ENCODE results near the gene BRWD1.
"Not testable (repeated sequence)": the region's sequence is repeated elsewhere in the genome, so short reads cannot be mapped to it uniquely, and the experiment has no call there.

BRWD1 gene

DNA sequence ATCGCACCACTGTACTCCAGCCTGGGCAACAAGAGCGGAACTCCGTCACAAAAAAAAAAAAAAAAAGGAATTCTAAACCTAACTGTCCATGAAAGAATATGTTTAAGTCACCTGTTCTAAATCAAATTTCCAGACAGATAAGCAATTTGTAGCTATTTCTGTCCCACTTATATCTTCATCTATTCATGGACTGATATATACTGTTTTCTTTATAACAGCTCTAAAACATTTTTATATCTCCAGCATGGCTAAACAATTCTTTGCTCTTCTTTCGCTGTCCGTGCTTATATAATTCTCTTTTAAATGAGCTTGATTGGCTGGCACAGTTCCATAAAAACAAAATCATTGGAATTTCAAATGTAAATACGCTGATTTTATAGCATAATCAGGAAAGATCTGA is 30.5 kb downstream of the BRWD1 start:
- no peak for DNase-seq (ENCODE audit: low read depth in 3 of 3)

DNA sequence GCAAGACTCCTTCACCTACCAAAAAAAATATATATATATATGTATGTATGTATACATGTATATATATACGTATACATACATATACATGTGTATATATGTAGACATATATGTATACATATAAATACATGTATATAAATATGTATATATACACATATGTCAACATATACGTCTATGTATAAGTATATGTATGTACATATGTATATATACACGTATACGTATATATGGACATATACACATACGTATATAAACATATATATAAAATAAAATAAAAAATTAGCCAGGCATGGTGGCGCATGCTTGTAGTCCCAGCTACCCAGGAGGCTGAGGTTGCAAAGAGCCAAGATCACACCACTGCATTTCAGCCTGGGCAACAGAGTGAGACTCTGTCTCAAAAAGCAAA is 31.6 kb downstream of the BRWD1 start:
- no peak for DNase-seq (ENCODE audit: low read depth in 3 of 3)

DNA sequence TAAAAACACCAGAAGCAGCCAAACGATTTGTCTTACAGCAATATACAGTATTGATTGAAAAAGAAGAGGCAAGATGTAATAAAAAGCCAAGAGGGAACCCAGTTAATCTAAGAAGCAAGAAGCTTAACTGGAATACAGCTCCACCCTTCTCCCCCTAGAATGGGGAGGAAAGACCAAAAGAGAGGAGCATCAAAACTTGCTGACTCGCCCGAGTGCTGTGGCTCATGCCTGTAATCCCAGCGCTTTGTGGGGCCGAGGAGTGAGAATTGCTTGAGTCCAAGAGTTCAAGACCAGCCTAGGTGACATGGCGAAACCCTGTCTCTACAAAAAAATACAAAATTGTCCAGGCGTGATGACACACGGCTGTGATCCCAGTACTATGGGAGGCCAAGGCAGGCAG is 32.2 kb downstream of the BRWD1 start:
- DNase-seq (ENCODE audit: low read depth in 3 of 3), result no peak

DNA sequence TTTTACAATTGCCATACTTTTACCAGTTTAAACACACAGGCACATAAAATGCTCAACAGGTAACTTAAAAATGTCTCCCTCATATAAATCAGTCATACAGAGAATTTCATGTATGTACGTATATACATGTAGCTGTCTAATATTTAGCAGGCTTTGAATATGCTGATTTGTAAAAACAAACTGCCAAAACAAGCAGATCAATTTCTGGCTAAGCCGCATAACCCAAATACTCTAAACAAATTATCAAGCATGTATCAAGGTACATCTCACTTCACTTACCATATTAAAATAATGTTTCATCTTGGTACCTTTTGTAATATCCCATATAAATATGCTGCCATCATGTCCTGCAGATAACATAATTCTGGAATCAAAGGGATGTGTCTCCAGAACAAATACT is 43.8 kb downstream of the BRWD1 start:
- no peak for DNase-seq (ENCODE audit: low read depth in 3 of 3)

DNA sequence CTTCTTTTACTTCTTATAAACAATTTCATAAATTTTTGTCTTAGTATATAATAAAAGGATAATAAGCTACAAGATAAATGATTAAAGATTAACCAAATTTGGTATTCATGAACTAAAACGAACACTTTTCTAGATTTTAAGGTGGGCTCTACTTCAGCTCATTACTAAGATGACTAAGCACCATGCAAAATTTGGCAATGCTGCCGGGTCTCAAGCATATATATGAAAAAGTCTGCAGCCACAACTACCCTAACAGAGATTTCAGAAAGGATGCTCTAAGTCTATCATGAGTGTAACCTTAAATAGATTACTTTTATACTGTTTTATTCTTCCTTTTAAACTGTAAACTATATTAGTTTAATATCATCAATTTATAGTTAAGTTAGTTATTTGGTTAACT is 47.8 kb downstream of the BRWD1 start:
- no peak for DNase-seq (ENCODE audit: low read depth in 3 of 3)

DNA sequence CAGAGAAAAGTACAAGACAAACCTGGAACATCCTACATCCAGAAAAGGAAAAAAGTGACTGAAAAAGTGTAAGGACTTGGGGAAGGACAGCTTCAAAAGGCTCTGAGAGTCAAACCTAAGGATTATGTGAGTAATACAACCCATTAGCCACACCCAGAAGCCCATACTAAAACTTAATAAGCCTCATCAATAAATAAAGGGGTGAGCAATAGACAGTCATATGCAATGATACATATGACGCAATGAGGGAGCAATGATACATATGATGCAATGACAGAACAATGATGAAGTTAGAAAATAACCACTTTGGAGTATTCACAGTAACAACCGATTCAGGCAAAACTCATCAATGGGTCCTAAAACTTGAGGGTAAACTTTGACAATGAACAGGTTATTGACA is 50.1 kb downstream of the BRWD1 start:
- DNase-seq (ENCODE audit: low read depth in 3 of 3), result no peak

DNA sequence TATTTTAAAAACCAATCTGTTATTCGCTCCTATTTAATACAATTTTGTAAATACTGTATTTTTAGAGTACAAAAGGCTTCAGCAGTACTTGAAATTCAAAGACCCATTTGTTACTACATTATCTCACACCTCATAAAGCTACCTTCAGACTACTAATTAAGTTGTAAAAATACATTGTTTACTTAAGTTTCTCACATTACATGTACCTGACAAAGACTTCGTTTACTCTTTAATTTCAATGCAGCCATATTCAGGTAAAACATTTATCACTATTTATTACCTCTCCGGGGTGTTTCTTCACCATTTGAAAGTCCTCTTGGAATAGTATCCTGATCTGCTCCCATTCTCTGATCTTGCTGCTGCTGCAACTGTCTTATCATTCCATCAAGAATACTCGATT is 55.2 kb downstream of the BRWD1 start:
- no peak for DNase-seq (ENCODE audit: low read depth in 3 of 3)

DNA sequence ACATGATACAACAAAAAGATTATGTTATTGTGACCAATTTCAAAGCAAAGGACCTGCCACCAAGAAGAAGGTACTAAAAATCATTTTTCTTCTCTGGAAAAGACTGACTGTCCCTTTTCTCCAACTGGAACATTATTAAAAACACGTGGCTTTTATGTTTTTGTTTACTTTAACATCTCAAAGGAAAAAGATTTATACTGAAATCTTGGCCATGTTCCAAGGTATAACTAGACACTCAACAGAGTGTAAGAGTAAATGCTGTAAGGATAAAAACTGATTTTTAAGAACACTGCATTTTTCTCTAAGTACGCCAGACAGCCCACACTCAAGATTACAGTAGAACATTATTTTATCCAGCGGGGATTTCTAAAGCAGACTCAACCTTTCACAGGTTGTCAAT is 62.1 kb downstream of the BRWD1 start:
- DNase-seq (ENCODE audit: low read depth in 3 of 3), result no peak

DNA sequence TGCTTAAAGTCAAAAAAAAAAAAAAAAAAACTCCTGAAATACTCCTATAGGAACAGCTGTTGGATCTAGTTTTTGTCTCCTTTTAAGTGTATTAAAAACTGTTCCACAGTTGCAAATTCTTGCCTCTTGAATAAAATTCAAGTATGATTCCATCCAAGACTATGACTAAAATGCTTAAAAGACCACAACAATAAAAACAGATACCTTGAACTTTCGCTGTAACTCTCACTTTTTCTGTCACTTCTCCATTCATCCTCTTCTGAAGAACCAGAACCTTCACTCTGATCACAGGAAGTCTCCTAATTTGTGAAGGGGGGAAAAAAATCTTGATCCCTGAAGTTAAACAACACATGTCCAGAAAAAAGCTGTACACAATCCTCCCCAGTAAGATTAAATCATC is 75.2 kb downstream of the BRWD1 start:
- DNase-seq (ENCODE audit: low read depth in 3 of 3), result no peak

DNA sequence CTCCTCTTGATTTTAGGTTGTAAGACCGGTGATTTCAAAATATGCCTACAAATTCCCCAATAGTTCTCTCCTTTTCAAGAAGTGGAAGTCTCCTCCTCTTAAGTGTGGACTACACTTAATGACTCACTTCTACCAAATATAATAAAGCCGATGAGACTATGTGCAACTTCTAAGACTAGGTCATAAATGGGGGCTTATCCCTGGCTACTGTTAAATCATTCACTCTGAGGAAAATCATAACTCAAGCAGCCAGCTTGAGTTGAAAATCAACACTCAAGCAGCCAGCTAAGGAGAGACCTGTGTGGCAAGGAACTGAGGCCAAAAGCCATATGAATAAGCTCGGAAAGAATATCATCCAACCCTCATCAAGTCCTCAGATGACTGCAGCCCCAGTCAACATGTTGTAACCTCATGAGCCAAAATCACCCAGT is 80.6 kb downstream of the BRWD1 start:
- DNase-seq (ENCODE audit: low read depth in 3 of 3), result no peak

DNA sequence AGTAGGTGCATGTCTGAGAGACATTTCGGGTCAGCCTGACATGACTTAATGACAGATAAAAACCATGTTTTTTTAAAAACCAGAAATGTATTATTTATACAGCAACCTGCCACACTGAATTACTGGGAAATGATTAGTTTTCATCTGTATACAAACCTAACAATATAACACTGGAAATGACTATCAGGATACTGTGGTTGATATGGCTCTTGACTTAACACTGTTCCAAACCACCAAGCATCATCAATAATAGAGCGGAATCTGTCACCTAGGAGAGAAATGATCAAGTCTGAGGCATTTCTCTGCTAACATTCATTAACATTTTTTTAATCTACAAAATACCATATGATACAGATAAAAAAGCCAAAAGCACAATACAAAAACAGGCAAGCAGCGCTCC is 88.5 kb downstream of the BRWD1 start:
- no peak for DNase-seq (ENCODE audit: low read depth in 3 of 3)

DNA sequence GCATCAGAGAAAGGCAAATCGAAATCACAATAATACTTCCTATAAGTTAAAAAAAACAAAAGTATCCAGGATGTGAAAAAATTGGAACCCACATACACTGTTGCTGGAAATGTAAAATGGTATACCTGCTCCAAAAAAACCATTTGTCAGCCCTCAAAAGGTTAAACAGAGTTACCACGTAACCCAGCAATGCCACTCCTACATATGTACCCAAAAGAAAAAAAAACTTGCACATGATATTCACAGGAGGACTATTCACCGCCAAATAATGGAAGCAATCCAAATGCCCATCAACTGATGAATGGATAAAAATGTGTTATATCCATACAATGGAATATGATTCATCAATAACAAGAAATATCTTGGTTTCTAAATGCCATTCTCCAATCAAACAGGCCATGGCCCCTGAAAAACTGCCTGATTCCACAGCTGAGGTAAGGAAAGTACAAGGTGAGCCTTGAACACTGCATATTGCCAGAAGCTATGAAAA is 91.4 kb downstream of the BRWD1 start:
- DNase-seq (ENCODE audit: low read depth in 3 of 3), result no peak

DNA sequence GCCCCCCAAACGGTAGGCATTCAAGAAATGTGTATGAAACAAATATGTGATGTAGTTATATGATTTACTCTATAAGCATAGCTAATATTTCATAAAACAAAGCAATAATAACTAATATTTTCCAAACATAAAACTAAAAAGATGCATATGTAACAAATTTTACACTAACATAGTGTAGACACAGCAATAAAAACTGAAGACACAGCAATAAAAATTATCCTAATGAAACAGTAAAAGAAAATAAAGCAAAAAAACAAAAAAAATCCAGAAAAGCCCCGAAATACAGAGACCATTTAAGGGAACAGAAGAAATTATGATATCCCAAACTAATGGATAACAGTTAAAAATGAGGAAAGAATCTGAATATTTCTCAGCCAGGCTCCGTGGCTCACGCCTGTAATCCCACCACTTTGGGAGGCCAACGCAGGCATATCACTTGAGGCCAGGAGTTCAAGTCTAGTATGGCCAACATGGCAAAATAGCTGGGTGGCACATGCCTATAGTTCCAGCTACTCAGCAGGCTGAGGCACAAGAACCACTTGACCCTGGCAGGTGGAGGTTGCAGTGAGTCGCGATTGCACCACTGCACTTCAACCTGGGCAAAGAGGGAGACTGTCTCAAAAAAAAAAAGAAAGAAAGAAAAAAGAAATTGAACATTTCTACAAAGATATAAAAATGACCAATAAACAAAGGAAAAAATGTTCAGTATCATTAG is 92.0 kb downstream of the BRWD1 start:
- DNase-seq (ENCODE audit: low read depth in 3 of 3), result no peak

DNA sequence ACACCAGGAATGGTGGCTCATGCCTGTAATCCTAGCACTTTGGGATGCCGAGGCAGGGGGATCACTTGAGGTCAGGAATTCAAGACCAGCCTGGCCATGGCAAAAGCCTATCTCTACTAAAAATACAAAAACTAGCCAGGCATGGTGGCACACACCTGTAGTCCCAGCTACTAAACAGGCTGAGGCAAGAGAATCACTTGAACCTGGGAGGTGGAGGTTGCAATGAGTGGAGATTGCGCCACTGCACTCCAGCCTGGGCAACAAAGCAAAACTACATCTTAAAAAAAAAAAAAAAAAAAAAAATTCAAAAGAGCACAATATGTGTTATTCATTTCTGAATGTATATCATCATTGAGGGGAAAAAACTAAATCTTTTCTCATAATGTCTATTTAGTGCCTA is 92.6 kb downstream of the BRWD1 start:
- DNase-seq (ENCODE audit: low read depth in 3 of 3), result not testable (repeated sequence)

DNA sequence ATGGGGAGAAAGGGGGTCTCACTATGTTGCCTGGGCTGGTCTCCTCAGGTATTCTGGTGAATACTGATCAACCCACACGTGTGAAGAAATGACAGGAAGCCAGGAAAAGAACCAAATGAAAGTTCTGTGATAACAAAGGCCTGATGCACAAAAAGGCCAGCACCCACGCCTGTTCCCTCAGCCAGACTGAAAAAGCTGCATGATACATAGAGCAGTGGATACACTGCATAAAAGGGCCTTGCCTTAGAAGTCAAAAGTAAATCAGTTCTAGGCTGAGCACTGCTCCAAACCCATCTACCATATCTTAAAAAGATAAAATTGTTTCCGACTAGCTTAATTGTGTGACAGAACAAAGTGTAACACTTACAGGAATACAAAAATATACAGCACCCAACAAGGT is 93.3 kb downstream of the BRWD1 start:
- no peak for DNase-seq (ENCODE audit: low read depth in 3 of 3)

DNA sequence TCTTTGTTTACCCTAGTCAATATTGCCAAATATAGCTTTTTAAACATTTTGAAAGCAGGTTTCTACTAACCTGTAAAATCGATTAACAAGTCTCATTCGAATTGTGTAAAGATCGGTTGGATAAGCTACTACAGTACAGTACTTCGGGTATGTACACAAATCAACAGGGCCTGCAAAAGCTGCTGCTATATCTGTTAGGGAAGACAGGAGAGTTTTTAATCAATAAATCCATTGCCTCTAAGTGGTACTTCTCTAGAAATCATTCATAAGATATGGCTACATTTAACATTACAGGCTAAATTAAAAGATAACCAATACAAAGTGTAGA is 95.4 kb downstream of the BRWD1 start:
- no peak for DNase-seq (ENCODE audit: low read depth in 3 of 3)

DNA sequence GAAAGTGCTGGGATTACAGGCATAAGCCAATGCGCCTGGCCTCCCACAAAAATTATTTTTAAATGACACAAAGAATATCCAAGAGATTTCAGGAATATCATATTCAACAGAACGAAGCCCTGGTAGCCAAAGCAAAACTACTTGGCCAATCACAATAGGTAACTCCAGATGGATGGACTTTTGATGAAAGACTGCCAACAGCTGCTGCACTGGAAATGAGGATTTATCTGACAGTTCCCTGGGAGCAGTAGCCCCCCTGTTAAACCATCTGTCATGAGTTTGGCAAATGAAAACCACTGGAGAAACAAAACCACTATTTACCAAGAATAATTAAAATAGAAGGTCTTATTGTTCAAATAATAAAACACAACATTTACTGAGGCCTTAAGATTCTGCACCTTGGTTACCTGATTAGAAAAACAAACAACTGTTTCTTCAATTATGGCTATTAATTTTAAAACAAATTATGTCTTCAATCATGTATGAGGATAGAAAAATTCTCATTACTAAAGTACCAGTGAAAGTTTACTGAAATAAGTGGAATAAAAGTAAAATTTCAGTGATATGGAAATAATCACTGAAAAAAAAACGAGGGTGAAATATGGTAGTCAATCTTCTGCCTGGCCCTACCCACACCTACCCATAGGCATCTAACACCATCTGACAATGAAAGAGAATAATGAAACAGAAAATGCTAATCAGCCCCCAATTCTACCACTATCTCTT is 95.9 kb downstream of the BRWD1 start:
- no peak for DNase-seq (ENCODE audit: low read depth in 3 of 3)

DNA sequence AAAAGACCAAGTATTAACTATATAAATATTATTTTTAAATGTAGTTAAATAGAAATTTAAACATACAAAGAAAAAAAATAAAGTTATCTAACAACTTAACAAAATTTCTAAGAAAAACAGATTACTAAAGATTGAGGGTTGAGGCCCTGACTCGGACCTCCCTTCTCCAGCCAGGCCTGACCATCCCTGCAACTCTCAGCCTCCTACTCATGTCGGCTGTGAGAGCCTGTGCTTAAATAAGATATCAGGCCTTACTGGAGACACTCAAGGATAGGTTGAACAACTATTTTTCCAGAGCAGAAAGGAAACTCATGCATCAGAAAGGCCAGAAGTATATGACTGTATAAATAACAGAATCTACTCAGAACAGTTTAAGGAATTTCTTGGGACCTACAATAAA is 97.1 kb downstream of the BRWD1 start:
- no peak for DNase-seq (ENCODE audit: low read depth in 3 of 3)

DNA sequence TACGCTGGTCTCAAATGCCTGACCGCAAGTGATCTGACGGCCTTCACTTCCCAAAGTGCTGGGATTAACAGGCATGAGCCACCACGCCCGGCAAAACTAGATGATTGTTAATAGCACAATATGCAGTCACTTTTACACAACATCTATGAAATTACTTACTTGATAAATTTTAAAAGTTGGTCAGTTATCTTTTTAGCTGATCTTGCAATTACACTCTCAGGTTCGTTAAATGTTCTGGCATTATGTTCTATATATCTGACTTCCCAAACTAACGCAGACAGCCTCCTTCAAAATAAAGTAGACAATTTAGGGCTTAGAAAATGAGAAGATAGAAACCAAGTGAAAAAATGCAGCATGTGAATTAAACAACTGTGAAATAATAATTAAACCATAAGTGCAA is 98.4 kb downstream of the BRWD1 start:
- no peak for DNase-seq (ENCODE audit: low read depth in 3 of 3)

DNA sequence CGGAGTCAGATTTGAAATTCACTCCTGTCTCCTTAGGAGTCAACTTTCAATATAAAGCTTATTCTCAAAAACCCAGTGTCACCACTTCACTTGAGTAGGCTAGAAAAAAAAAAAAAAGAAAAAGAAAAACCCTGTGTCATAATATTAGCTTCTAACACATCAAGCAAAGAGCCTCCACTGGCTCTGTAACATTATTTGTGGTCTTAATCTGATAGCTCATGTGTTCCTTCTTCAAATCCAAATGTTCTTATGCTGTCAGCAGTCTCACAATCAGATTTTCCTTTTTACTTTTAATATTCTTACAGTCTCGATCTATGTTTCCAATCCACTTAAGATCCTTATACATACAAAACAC is 104.1 kb downstream of the BRWD1 start:
- no peak for DNase-seq (ENCODE audit: low read depth in 3 of 3)

DNA sequence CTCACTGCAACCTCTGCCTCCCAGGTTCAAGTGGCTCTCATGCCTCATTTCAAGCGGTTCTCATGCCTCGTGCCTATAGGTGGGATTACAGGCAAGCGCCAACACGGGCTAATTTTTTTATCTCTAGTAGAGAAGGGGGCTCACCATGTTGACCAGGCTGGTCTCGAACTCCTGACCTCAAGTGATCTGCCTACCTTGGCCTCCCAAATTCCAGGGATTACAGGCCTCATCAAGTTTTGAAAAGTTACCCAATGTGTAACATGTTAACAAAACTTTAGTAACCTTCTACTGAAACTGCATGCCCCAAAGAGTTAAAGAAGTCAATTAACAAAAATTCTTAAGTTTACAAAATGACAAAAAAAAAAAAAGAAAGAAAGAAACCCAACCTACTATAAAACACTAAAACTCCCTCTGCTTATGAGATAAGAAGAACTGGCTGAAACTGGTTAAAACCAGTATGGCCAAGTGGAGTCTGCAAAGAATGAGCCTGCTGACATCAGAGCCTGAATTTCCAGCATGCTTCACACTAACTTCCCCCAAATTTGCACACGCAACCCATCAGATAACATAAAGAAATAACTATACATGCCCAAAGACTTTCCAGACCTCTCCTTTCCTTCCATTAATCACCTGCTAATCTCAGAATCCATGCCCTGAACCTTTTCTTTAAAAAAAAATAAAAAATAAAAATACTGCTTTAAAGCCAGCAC is 104.7 kb downstream of the BRWD1 start:
- no peak for DNase-seq (ENCODE audit: low read depth in 3 of 3)

DNA sequence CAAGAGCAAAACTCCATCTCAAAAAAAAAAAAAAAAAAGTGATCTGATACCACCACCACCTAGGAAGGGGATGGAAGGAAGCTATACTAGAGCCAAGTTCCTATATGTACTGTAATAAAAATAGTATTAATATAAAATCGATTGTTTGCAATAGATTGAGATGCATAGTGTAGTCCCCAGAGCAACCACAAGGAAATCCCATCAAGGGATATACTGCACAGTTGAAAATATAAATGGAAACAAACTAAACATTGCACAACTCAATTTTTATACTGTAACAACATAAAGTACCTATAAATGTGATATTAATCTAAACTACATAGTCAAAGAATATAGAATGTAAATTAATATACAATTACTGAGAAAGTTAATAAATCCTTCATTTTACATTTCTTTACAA is 109.3 kb downstream of the BRWD1 start:
- DNase-seq (ENCODE audit: low read depth in 3 of 3), result no peak

DNA sequence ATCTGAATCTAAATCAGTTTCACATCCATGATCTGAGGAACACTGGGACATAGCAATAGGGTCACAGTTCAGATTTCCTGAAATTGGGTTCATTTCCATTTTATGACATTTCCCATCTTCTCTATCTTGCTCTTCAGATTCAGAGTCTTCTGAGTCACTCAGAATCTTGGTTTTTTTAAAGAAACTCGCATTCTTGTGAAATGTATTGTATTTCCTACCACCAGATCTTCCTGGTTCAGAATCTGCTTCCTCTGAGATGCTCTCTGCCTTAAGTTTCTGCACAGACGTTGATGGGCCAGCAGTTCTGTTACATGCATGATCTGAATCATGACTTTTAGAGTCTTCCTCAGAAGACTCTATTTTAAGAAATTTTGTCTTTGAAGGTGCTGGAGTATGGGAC is 114.6 kb downstream of the BRWD1 start:
- DNase-seq (ENCODE audit: low read depth in 3 of 3), result no peak
